HG03039 (cell line): ENCODE measurements around the gene DNAH8.

ENCODE experiments used
- ATAC-seq: cut with Tn5 transposase; IDR thresholded peaks from one replicate; pipeline ENCODE4 v1.9.1; 2021; ENCODE audit warnings: mild to moderate bottlenecking, moderate library complexity; ENCODE audit not compliant: unreplicated experiment

Gene DNAH8

GRCh38 chr6:39061182-39061581, 346.1 kb downstream of the DNAH8 start:
- no peak for ATAC-seq

- ATAC-seq: no peak
These were observed 346.5 kb downstream of the DNAH8 start for GRCh38 chr6:39061588-39061987.

DNA sequence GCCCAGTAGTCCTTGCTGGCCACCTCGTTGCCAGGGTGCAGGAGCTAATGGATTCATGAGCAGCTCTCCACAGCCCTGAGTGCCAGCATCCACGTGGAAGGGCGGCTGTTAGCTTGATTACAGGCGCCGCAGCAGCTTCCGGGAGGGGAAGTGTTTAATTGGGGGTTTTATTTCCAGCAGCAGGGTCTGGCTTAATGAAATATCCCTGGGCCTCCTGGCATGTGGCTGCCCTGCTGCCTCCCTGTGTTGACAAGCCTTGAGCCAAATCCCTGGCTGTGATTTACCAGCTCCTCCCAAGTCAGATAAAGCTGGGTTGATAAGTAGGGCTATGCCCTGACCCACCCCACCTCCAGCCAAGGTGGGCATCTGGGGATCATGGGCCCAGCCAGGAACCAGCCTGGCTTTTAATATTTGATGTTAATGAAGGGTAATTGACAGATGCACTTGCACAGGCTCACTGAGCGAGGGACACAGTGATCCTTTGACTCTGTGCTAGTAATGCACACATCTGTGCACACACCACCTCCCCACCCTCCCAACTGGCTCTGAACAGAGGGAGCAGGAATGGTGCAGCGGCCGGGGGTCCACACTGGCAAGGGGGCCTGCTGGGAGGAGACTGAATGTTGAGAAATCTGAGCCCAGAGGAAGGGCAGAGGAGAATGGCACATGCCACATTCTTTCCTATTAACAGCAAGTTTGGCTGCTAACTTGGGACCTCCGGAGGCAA, 347.1 kb downstream of the DNAH8 start:
- no peak for ATAC-seq

GRCh38 chr6:39063526-39063925, 348.4 kb downstream of the DNAH8 start:
- ATAC-seq: no peak

- no peak for ATAC-seq
These were observed 350.4 kb downstream of the DNAH8 start for GRCh38 chr6:39065561-39065960.

DNA sequence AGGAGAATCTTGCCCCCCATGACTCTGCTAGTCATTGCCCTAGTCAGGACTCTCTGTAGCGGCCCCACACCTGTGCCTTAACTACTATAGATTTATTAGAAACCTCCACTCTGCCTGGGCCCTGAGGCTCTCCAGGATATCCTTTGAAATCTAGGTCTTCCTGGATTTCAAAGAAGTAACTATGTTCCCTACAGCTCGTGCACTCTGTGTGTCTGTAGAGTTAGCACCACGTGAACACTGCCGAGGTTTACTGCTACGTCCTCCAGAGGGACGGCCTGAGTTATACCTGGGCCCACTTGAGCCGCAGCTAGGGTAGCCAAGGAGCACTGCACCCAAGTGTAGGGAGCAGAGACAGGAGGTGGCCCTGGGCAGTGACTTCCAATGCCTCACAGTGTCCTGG, 353.3 kb downstream of the DNAH8 start:
- ATAC-seq: no peak

DNA sequence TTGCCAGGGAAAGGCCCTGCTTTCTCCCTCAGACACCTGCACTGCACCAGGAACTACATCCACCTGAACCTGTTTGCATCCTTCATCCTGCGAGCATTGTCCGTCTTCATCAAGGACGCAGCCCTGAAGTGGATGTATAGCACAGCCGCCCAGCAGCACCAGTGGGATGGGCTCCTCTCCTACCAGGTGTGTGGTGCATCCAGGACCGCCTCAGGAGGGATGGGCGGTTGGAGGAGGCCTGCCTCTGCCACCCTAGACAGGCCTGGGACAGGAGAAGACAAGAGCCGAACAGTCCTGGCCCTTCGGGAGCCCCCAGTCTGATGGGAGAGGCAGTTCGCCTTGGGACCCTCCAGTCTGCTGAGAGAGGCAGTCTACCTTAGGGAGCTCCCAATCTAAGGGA, 357.7 kb downstream of the DNAH8 start:
- ATAC-seq: no peak

GRCh38 chr6:39073471-39074355, 358.6 kb downstream of the DNAH8 start:
- no peak for ATAC-seq

DNA sequence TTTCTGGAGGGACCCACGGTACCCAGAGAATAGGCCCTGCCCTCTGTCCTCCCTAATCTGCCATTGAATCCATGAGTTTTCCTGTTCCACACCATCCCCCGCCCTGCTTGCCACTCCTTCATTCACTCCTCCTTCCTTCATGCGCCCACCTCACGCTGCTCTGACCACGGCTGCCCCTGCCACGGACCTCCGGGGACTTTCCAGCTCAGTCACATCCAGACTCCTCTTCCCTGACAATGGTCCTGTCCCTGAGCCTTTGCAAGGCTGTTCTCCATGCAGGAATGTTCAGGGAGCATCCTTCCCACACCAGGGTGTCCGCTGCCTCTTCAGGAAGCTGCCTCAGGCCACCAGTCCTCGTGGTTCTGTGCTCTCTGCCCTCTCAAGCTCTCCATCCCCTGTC, 359.4 kb downstream of the DNAH8 start:
- no peak for ATAC-seq

GRCh38 chr6:39075010-39075686, 360.0 kb downstream of the DNAH8 start:
- no peak for ATAC-seq

DNA sequence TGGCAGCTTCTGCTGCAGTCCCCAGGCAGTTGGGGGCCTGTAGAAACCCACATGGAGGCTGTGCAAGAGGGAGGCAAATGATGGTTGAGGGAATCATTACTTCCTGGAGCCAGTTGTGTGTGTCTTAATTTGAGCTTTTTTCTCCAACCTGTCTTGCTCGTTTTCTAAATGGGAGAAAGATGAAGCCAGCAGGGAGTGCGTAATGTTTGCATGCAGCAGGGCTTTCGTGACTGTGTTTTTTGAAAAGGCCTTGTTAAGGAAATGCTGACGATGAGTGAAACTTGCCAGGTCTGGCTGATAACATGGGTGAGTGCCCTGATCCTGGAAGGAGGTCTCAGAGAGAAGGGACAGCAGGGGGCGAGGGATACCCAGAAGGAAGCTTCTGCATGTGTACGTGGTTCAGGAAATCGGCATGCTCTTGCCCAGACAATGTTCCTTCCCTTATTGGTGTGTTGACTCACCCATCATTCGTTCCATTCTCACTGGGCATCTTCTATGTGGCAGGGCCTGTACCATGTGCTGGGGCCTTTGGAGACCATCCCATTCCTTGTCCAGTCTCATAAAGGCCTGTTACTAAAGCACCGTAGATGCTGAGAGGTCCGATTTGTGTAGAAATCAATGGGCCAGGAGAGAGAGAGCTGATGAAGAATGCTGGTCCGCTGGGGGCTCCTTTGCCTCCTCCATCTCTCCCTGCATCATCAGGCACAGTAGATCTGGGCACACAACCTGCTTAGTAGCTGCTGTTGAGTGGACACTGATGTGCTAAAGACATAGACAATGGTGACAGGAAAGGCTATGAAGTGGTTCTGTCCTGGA, 360.9 kb downstream of the DNAH8 start:
- ATAC-seq: no peak

DNA sequence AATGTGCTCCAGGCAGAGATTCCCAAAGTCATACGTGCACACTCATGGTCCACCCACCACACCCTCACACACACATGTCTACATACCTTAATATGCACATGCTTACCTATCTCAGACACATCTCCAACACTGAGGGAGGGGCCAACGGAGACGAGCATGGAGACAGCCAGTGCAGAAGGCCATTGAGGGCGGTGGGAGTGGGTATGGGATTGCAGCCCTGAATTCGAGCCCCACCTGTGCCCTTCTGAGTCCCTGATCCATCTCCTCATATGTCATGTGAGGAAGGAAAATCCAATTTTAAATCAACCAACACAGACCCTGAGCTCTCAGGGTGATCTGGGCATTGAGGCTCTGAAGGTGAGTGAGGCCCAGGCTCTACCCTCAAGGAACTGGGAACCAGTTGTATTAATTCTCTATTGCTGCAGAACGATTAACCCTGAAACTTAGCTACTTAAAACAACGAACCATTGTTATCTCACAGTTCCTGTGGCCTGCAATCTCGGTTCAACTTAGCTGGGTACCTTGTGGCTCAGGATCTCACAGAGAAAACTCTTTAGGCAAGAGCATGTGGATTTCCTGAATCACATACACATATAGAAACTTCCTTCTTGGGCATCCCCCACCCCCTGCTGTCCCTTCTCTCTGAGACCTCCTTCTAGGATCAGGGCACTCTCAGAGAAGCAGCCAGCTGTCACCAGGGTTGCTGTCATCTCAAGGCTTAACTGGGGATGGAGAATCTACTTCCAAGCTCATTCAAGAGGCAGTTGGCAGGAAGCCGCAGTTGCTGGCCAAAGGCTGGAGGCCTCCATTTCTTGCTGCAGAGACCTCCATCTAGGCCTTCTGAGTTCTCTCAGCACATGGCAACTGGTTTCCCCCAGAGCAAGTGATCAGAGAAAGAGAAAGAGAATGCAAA, 361.8 kb downstream of the DNAH8 start:
- no peak for ATAC-seq

- ATAC-seq: no peak
These were observed 362.9 kb downstream of the DNAH8 start for GRCh38 chr6:39077882-39078594.

GRCh38 chr6:39078695-39079094, 363.6 kb downstream of the DNAH8 start:
- ATAC-seq: no peak

- ATAC-seq: no peak
These were observed 364.4 kb downstream of the DNAH8 start for GRCh38 chr6:39079197-39080125.
